Stimulated activated effector memory CD8-positive, alpha-beta T cell treated with anti-CD3 and anti-CD28 coated beads, Interleukin-12 subunit alpha, Interleukin-12 subunit beta, amount 100 ng/mL, for 72 hours (primary cell): ENCODE data around the gene GPR39.

Experiments
- ATAC-seq: fragments of 150-1000 bp; cut with Tn5 transposase; 2 replicates; pipeline ENCODE4 v1.10.0; 2021
- DNase-seq, 2 donors: peaks; one replicate each; pipeline ENCODE4 v3.0.0; 2021 to 2022; ENCODE audit warnings: low spot score in 2 of 2
- H3K27ac Mint-ChIP-seq: one replicate; pipeline ENCODE4 v1.8.0; 2022; ENCODE audit warnings: mild to moderate bottlenecking, mixed read lengths
- H3K36me3 Mint-ChIP-seq: one replicate; pipeline ENCODE4 v1.8.0; 2022; ENCODE audit warnings: mild to moderate bottlenecking, mixed read lengths
- H3K4me1 Mint-ChIP-seq: one replicate; pipeline ENCODE4 v1.8.0; 2022; ENCODE audit warnings: mixed read lengths
- H3K4me3 Mint-ChIP-seq: one replicate; pipeline ENCODE4 v1.8.0; 2022; ENCODE audit warnings: mild to moderate bottlenecking, mixed read lengths
- H3K9me3 Mint-ChIP-seq: one replicate; pipeline ENCODE4 v1.8.0; 2022; ENCODE audit warnings: mixed read lengths

GPR39 gene

DNA sequence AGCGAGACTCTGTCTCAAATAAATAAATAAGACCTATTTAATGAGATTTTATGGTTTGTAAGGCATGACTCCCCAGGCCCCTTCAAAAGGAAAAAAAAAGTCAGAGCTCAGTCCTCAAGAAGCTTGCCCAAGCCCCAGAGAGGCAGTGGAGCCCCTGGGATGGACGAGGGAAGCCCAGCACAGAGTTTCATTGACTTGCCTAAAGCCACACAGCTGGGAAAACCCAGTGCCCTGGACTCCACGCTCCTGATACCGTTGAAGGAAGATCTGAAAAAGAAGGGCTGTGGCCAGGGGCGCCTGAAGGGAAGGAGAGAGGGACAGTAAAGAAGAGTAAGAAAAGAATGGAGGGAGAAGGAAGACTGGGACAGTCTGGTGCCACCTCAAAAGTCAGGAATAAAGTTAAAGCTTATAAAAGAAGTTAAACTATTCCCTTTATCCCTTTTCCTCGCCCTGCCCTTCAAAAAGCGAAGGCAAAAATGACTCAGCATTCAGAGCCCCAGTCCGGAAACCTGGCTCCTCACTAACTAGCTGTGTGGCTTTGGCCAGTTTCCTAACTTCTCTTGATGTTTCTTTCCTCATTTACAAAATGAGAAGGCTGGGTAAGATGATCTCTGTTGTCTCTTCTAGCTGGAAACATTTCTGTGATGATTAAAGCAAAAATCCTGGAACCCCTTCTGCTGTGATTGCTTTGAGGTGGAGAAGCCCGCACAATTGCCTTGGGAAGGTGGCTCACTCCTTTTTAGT is 206.7 kb downstream of the GPR39 start:
- no peak overlapping the region for H3K4me3 Mint-ChIP-seq
- H3K4me1 Mint-ChIP-seq = no peaks in the 10 kb centered on the region
- H3K36me3 Mint-ChIP-seq = no peaks in the 10 kb centered on the region
- ATAC-seq (no peak), DNase-seq (no peak)
- H3K27ac Mint-ChIP-seq = no peak overlapping the region
- H3K9me3 Mint-ChIP-seq = peaks cover 2% of the 10 kb centered on the region

DNA sequence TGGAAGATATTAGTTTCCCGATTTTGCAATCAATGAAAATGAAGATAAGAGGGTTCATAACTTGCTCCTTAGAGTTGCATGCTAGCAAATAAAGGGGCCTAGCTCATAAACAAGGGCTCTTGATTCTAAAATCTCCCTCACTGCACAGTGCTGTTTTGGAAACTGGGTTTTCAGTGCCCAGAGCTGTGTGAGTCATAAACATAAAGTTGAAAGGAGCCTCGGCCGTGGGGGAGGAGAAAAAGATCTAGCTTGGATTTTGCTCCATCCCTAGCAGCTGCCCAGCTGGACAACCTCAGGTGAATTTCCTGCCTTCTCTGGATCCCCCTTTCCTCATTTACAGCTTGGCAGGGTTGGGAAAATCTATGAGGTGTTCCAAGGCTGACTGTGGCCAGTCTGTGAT is 210.9 kb downstream of the GPR39 start:
- Mint-ChIP-seq H3K4me1 (no peaks in the 10 kb centered on the region), H3K36me3 (no peaks in the 10 kb centered on the region), H3K27ac (no peak overlapping the region), H3K9me3 (peaks cover 9% of the 10 kb centered on the region), H3K4me3 (no peak overlapping the region)
- DNase-seq = no peak
- ATAC-seq = no peak

DNA sequence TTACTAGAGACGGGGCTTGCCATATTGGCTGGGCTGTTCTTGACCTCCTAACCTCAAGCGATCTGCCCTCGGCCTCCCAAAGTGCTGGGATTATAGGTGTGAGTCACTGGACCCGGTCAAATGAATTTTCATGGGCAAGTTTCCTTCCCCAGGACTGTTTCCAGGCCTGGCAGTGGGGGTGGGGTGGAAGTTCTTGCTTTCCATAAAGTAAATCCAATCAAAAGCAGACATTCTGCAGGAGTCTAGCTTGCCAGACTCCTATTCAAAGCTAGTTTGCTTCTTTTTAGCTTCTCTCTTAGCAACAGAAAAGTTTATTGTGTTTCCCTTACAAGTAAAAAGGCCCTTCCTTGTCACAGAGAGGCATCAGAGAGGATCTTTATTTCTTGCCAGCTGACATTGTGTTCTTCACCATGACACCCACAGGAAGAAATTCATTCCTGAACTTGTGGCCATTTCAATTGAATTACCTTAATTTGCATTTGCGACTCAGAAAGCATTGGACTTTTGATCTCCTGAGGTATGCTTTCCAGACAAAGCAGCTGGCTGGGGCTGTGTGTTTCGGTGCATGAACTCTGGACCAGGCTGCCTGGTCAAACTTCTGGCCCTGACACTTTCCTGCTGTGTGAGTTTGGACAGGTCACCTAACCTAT is 215.5 kb downstream of the GPR39 start:
- DNase-seq (no peak), ATAC-seq (no peak)
- Mint-ChIP-seq H3K9me3 (peaks cover 16% of the 10 kb centered on the region), H3K4me3 (no peak overlapping the region), H3K4me1 (no peaks in the 10 kb centered on the region), H3K27ac (no peak overlapping the region), H3K36me3 (no peaks in the 10 kb centered on the region)

DNA sequence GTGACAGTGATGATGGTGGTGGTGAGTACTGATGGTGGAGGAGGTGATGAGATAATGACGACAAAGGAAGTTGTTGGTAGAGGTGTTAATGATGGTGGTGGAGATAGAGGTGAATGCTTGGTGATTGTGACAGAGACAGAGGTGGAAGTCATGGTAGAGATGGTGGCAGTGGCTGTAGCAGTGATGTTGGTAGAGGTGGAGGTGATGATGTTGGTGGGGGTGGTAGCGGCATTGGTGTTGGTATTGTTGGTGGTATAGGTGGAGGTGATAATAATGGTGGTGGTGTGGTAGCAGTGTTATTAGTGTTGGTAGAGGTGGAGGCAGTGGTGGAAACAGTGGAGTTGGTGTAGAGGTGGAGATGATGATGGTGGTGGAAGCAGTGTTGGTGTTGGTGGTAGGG is 217.0 kb downstream of the GPR39 start:
- Mint-ChIP-seq H3K9me3 (peaks cover 20% of the 10 kb centered on the region), H3K27ac (no peak overlapping the region), H3K4me3 (no peak overlapping the region), H3K4me1 (no peaks in the 10 kb centered on the region), H3K36me3 (no peaks in the 10 kb centered on the region)
- no peak for ATAC-seq
- DNase-seq = no peak

DNA sequence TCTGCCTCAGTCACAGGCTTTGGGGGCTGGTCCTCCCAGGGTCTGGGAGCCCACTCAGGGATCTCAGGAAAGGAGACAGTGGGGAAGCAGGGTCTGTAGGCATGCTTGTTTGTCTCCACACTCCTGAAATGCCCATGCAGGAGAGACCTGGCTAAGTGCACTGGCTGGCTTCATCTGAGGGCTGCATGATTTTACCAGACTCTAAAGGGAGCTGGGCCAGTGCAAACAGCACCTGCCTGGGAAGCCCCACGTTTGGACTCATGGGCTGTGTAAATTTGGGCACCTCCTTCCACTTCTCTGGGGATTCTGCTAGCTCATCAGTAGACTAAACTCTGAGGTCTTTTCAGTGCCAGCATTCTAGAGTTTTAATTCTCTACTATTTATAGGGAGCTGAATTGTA is 219.7 kb downstream of the GPR39 start:
- no peak overlapping the region for H3K27ac Mint-ChIP-seq
- H3K36me3 Mint-ChIP-seq = no peaks in the 10 kb centered on the region
- H3K4me1 Mint-ChIP-seq = no peaks in the 10 kb centered on the region
- ATAC-seq (no peak), DNase-seq (no peak)
- peaks cover 16% of the 10 kb centered on the region for H3K9me3 Mint-ChIP-seq
- no peak overlapping the region for H3K4me3 Mint-ChIP-seq

DNA sequence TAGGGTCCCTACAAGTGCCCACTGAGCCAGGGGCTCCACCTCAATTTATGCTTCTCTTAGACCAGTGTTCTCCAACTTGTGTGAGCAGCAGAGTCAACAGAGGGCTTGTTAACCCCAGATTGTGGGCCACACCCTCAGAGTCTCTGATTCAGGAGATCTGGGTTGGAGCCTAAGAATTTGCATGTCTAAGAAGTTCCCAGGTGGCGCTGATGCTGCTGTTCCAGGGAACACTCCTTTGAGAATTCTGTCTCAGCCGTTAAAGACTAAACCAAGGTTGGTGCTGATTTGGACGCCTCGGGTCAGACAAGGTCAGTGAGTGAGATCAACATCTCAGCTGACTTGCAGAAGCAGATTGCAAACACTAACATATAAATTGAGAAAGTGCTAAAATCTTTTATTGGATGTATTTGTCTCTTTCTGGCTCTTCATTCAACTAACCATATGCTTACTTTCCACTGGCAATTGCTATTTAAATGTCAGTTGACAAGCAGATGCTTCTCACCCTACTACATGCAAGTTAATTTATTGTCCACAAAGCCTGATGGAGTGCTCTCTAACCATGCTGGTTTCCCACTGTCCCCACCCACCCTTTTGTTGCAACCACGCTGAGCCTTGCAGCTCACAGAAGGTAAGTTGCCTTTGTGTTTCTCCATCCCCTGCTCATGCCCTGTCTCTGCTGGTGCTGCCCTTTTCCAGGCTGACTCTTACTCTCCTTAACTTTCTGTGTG is 221.9 kb downstream of the GPR39 start:
- ATAC-seq = no peak
- Mint-ChIP-seq H3K27ac (no peak overlapping the region), H3K4me3 (no peak overlapping the region), H3K36me3 (no peaks in the 10 kb centered on the region), H3K9me3 (peaks cover 14% of the 10 kb centered on the region), H3K4me1 (no peaks in the 10 kb centered on the region)
- no peak for DNase-seq

GRCh38 chr2:132640116-132640515 is 223.5 kb downstream of the GPR39 start:
- ATAC-seq (no peak), DNase-seq (no peak)
- Mint-ChIP-seq H3K9me3 (peaks cover 9% of the 10 kb centered on the region), H3K36me3 (no peaks in the 10 kb centered on the region), H3K4me1 (no peaks in the 10 kb centered on the region), H3K4me3 (no peak overlapping the region), H3K27ac (no peak overlapping the region)

DNA sequence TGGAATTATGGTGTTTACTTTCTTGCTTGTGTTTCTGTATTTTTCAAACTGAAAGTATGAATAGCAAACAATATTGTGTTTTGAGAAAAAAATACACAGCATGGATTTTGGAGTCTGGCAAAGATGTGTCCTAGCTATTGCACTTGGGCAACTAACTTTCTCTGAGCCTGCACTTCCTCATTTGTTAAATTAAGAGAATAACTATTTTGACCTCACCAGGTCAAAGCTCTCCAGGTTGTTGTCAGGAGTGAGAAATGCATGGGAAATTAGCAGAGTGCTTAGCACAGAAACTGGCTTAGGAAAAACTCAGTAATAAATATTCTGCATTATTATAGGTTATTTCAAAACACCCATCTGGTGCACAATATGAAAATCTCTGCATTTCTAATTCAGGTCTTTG is 225.2 kb downstream of the GPR39 start:
- DNase-seq (no peak), ATAC-seq (no peak)
- Mint-ChIP-seq H3K4me3 (no peak overlapping the region), H3K9me3 (peaks cover 6% of the 10 kb centered on the region), H3K4me1 (no peaks in the 10 kb centered on the region), H3K27ac (no peak overlapping the region), H3K36me3 (no peaks in the 10 kb centered on the region)

- Mint-ChIP-seq H3K4me1 (no peaks in the 10 kb centered on the region), H3K4me3 (no peak overlapping the region), H3K27ac (no peak overlapping the region), H3K9me3 (peaks cover 6% of the 10 kb centered on the region), H3K36me3 (no peaks in the 10 kb centered on the region)
- ATAC-seq (no peak), DNase-seq (no peak)
These were observed 225.8 kb downstream of the GPR39 start for GRCh38 chr2:132642415-132642814.

DNA sequence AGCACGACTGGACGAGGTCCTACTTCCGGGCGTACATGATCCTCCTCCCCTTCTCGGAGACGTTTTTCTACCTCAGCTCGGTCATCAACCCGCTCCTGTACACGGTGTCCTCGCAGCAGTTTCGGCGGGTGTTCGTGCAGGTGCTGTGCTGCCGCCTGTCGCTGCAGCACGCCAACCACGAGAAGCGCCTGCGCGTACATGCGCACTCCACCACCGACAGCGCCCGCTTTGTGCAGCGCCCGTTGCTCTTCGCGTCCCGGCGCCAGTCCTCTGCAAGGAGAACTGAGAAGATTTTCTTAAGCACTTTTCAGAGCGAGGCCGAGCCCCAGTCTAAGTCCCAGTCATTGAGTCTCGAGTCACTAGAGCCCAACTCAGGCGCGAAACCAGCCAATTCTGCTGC is 228.6 kb downstream of the GPR39 start:
- DNase-seq (no peak), ATAC-seq (no peak)
- Mint-ChIP-seq H3K36me3 (no peaks in the 10 kb centered on the region), H3K4me1 (no peaks in the 10 kb centered on the region), H3K27ac (no peak overlapping the region), H3K9me3 (peaks cover 4% of the 10 kb centered on the region), H3K4me3 (no peak overlapping the region)

DNA sequence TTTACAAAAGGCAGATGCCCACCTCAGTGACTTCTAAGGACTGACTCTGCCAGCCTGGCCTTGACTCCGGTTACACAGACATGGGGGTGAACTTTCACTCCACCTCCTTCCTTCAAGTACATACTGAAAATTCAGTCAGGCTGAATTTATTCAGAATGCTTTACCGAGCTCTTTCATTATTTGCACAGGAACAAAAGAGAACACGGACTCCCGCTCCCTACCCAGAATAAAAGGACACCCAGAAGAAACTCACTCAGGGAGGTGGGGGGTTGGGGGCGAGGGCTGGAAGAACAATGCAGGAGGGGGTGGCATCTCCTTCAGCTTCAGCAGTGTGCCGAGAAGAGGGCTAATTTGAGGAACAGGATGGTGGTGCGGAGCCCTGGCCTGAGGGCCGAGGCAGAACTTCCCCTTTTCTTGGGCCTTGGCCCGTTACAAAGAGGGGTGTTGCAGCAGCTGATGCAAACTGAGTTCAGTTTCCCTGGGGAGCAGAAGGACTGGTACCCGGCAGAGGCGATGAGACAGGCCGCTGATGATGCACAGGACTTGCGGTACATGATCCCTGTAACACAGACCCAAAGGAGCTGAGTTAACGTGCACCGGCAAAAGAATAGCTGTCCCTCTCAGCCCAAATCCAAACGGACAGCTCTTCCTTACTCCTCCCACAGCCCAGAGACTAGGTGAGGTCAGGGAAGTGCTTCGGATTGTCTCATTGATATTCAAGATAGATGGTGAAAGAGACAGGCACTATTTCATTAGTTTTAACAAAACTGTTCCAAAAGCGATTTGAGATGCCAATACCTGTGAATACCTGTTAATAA is 229.3 kb downstream of the GPR39 start:
- Mint-ChIP-seq H3K36me3 (no peaks in the 10 kb centered on the region), H3K4me3 (no peak overlapping the region), H3K27ac (no peak overlapping the region), H3K4me1 (no peaks in the 10 kb centered on the region), H3K9me3 (peaks cover 4% of the 10 kb centered on the region)
- DNase-seq (no peak), ATAC-seq (no peak)

DNA sequence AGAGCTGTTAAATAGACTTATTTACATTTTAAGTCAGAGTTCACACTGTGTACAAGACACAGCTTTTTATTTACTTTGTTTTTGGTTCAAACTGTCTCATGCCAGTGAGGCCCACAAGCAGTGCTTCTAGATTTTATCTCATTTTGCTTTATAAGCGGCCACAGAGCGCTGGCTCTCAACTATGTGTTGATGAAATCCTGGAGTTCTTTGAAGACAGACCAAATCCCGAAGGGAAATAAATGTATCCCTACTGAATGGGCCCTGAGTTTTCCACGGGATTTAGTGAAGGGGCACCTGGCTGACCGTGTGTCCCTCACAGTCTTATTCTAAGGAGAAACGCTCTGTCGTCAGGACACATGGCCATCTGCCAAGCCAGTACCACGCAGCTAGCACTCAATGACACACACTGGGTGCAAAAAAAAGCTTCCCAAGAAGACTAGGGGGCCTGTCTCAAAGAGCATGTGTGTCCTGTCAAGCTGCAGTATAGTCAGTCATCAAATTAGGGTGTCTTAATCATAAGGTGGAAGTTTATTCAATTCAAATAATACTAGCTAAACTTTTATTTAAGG is 230.0 kb downstream of the GPR39 start:
- H3K9me3 Mint-ChIP-seq = peaks cover 4% of the 10 kb centered on the region
- no peak overlapping the region for H3K27ac Mint-ChIP-seq
- no peaks in the 10 kb centered on the region for H3K36me3 Mint-ChIP-seq
- ATAC-seq (no peak), DNase-seq (no peak)
- no peak overlapping the region for H3K4me3 Mint-ChIP-seq
- no peaks in the 10 kb centered on the region for H3K4me1 Mint-ChIP-seq

DNA sequence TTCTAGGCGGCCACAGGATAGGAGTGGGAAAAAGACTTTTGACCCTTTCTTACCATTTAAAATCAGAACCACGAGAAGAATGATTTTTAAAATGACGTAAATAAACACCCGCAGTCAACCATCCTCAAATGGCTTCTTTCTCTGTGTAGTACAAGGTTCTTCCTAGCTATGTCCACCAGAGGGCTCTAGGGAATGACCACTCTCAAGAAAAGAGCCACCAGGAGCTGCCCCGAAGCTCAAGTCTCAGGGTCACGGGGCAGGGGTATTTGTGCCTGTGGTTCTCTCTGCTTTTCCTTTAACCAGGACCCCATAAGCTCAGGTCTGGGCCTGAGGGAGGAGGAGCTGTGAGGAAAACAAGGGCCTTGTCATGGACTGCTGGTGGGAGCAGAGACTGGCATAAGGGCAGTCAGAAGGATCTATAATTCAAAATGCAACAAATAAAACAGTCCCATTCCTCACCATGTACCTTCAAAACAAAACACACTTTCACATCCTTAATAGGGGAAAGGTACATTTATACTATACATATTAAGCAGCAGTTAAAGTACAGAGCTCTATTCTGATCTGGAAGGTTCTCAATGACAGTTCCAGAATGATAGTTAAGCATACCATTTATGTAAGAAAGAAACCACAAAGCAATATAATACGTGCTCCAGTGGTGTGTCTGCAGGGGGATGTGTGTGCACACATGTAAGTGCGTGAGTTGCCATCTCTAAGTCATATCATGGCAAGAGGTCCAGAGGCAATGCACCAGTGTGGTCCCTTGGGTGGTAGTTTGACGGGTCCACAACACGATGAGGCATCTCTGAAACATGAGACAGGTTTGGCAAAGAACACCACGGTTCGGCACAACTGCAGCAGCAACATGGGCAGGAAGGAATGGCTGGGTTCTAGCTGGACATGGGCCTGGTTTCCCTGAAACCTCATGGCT is 234.8 kb downstream of the GPR39 start:
- peaks cover 12% of the 10 kb centered on the region for H3K9me3 Mint-ChIP-seq
- H3K36me3 Mint-ChIP-seq = no peaks in the 10 kb centered on the region
- no peak for ATAC-seq

GRCh38 chr2:132652474-132652873 is 235.9 kb downstream of the GPR39 start:
- H3K4me1 Mint-ChIP-seq = no peaks in the 10 kb centered on the region
- ATAC-seq (no peak), DNase-seq (no peak)
- no peak overlapping the region for H3K27ac Mint-ChIP-seq
- H3K9me3 Mint-ChIP-seq = peaks cover 12% of the 10 kb centered on the region
- no peak overlapping the region for H3K4me3 Mint-ChIP-seq
- no peaks in the 10 kb centered on the region for H3K36me3 Mint-ChIP-seq

More for the DNA sequence above, 234.8 kb downstream of the GPR39 start:
- H3K27ac Mint-ChIP-seq = no peak overlapping the region
- no peak overlapping the region for H3K4me3 Mint-ChIP-seq
- no peaks in the 10 kb centered on the region for H3K4me1 Mint-ChIP-seq
- no peak for DNase-seq
